ENCODE results near the gene PSD2.

GRCh38 chr5:139817362-139817761, 21.8 kb downstream of the PSD2 start:
- TF ChIP-seq CTCF (IDR thresholded peaks at IDR 0.05; ENCODE audit: low read depth, low read length) (no peak), EZH2phosphoT487 (IDR thresholded peaks at IDR 0.05; ENCODE audit: low read depth) (no peak)

Data from OCI-LY3 (cell line).